ENCODE measurements around the gene USH1G. TPM values are rescaled to one million over a fixed set of nuclear protein-coding genes. Genes with fewer than 3 reads are reported as not detected.

The USH1G gene
- total RNA-seq, 1 experiment from 2014 or later = 2.7 TPM

- peaks cover 14% of the 10 kb centered on the region for H3K23me2 ChIP-seq (ENCODE audit: insufficient read length, low read depth, low read length, poor library complexity, severe bottlenecking)
- no peak overlapping the region for H4K91ac ChIP-seq (ENCODE audit: insufficient read length, low read depth, low read length)
- no peaks in the 10 kb centered on the region for H3K9me3 ChIP-seq (ENCODE audit: control insufficient read depth, low read depth, low read length)
These were observed 14.3 kb upstream of the USH1G start for GRCh38 chr17:74937064-74938051.

More at GRCh38 chr17:74937064-74938051, 14.3 kb upstream of the USH1G start:
- Histone ChIP-seq H4K8ac (replicated peaks; ENCODE audit: insufficient read length, low read depth, low read length) (no peak overlapping the region), H3K18ac (ENCODE audit: insufficient read length, low read depth, low read length) (no peak overlapping the region), H3K56ac (ENCODE audit: insufficient read length, low read depth, low read length) (no peak overlapping the region), H2AFZ (ENCODE audit: low read length) (no peak overlapping the region), H3K14ac (ENCODE audit: insufficient read depth, low read length) (no peak overlapping the region; the same call in 1 of the 2 replicates), H3K27ac (ENCODE audit: insufficient read length, low read depth, low read length) (no peak overlapping the region), H4K20me1 (ENCODE audit: control insufficient read depth, insufficient read depth, insufficient read length) (no peaks in the 10 kb centered on the region), H3K79me1 (ENCODE audit: insufficient read depth, low read depth, low read length, poor library complexity, severe bottlenecking) (no peaks in the 10 kb centered on the region), H3K27me3 (ENCODE audit: insufficient read depth, low read length) (peaks cover 32% of the 10 kb centered on the region), H2BK15ac (ENCODE audit: low read depth, low read length) (no peak overlapping the region), H3T11ph (ENCODE audit: low read length) (no peak overlapping the region), H3K79me2 (ENCODE audit: insufficient read depth, low read length) (no peaks in the 10 kb centered on the region), H2BK20ac (ENCODE audit: low read depth, low read length, poor library complexity, severe bottlenecking) (no peak overlapping the region), H2BK5ac (ENCODE audit: insufficient read length, low read length) (no peak overlapping the region), H3K4me2 (ENCODE audit: insufficient read depth, insufficient read length, low read length) (no peak overlapping the region), H4K5ac (ENCODE audit: insufficient read length, low read depth, low read length) (no peak overlapping the region), H2BK120ac (ENCODE audit: low read depth, low read length, poor library complexity, severe bottlenecking) (no peak overlapping the region), H3K9ac (ENCODE audit: extremely low read depth, insufficient read length, low read length) (no peak overlapping the region), H3K4me1 (ENCODE audit: insufficient read depth, low read length) (no peaks in the 10 kb centered on the region; the same call in 1 of the 2 replicates), H3K4ac (ENCODE audit: low read depth, low read length) (no peak overlapping the region), H3K23ac (ENCODE audit: insufficient read length, low read depth, low read length) (no peak overlapping the region), H2BK12ac (ENCODE audit: insufficient read length, low read depth, low read length) (no peak overlapping the region), H2AK5ac (ENCODE audit: insufficient read length, low read length) (no peak overlapping the region)
- Mint-ChIP-seq H3K4me1 (peaks cover 2 to 14% of the 10 kb centered on the region in 2 experiments; a peak in 3 of 4 replicates), H3K27ac (no peak overlapping the region), H3K4me3 (no peak overlapping the region), H3K27me3 (ENCODE audit: low read depth) (peaks cover 91% of the 10 kb centered on the region), H3K36me3 (ENCODE audit: insufficient read depth in 1 of 3, low read depth in 3 of 3) (no peaks in the 10 kb centered on the region), H3K9me3 (no peaks in the 10 kb centered on the region; a peak in 2 of 5 replicates)
- WGBS (ENCODE audit: extremely low coverage, insufficient read length, low lambda C conversion rate) = no CpG with 5 or more reads among the region's 11 CpGs
- TF ChIP-seq CTCF (conservative IDR thresholded peaks at IDR 0.05) = no peak
- no peak for DNase-seq

All from H9 (cell line).